ENCODE measurements around the gene HACL1.

Gene HACL1

GRCh38 chr3:15629860-15630597 lies 28.7 kb upstream of the HACL1 start:
- Histone ChIP-seq H2AK5ac (ENCODE audit: low read length, severe bottlenecking) (no peak overlapping the region), H2BK12ac (ENCODE audit: low read length in 2 of 2) (no peak overlapping the region), H3K9me3 (ENCODE audit: control insufficient read depth, low read length) (no peaks in the 10 kb centered on the region), H3K4ac (ENCODE audit: low read depth in 1 of 2, low read length in 2 of 2) (no peak overlapping the region), H3K23ac (ENCODE audit: low read length in 2 of 2) (no peak overlapping the region), H3K4me2 (ENCODE audit: low read length, poor library complexity, severe bottlenecking) (no peak overlapping the region), H3K18ac (ENCODE audit: low read depth in 1 of 2, low read length in 2 of 2) (no peak overlapping the region), H2AFZ (ENCODE audit: low read depth, low read length) (no peak overlapping the region), H2BK120ac (ENCODE audit: low read depth, low read length) (peak overlapping the region; percentile 11), H3K27ac (ENCODE audit: low read length, poor library complexity, severe bottlenecking) (peak overlapping the region; percentile 86), H3K14ac (ENCODE audit: low read length in 2 of 2) (no peak overlapping the region), H4K91ac (ENCODE audit: low read length) (no peak overlapping the region), H3K9ac (ENCODE audit: low read length) (peak overlapping the region; percentile 88), H3K27me3 (ENCODE audit: control insufficient read depth in 1 of 2, insufficient read depth in 1 of 2, low read length in 2 of 2) (no peaks in the 10 kb centered on the region), H3K36me3 (ENCODE audit: control insufficient read depth in 1 of 2, insufficient read depth in 2 of 2, low read depth in 1 of 2, low read length in 2 of 2) (no peaks in the 10 kb centered on the region), H3K4me3 (ENCODE audit: insufficient read depth in 1 of 2, low read depth in 1 of 2, low read length in 2 of 2) (peak overlapping the region in 1 of 2 experiments; percentile 58), H4K8ac (ENCODE audit: low read length) (peak overlapping the region; percentile 79), H2BK5ac (ENCODE audit: low read depth, low read length, poor library complexity, severe bottlenecking) (peak overlapping the region; percentile 49), H2BK15ac (ENCODE audit: low read depth, poor library complexity, severe bottlenecking) (peak overlapping the region; percentile 70), H3K79me1 (replicated peaks; ENCODE audit: low read length, poor library complexity, severe bottlenecking) (peaks cover 16% of the 10 kb centered on the region), H3K4me1 (ENCODE audit: control insufficient read depth, insufficient read depth, low read depth, low read length) (peaks cover 9% of the 10 kb centered on the region)
- peak; percentile 91 for DNase-seq
- 51% methylated on average over 9 of the region's 10 CpGs for WGBS

- no peak overlapping the region for H2BK12ac ChIP-seq (ENCODE audit: low read length in 2 of 2)
- no peak overlapping the region for H2BK5ac ChIP-seq (ENCODE audit: low read depth, low read length, poor library complexity, severe bottlenecking)
- H3K4ac ChIP-seq (ENCODE audit: low read depth in 1 of 2, low read length in 2 of 2) = no peak overlapping the region
- no peak overlapping the region for H3K9ac ChIP-seq (ENCODE audit: low read length)
- H3K36me3 ChIP-seq (ENCODE audit: control insufficient read depth in 1 of 2, insufficient read depth in 2 of 2, low read depth in 1 of 2, low read length in 2 of 2) = no peaks in the 10 kb centered on the region
- H3K27ac ChIP-seq (ENCODE audit: low read length, poor library complexity, severe bottlenecking) = no peak overlapping the region
- H3K4me1 ChIP-seq (ENCODE audit: control insufficient read depth, insufficient read depth, low read depth, low read length) = peaks cover 7% of the 10 kb centered on the region
- no peak overlapping the region for H3K4me3 ChIP-seq (ENCODE audit: insufficient read depth in 1 of 2, low read depth in 1 of 2, low read length in 2 of 2)
- peaks cover 17% of the 10 kb centered on the region for H3K79me1 ChIP-seq (replicated peaks; ENCODE audit: low read length, poor library complexity, severe bottlenecking)
- H3K23ac ChIP-seq (ENCODE audit: low read length in 2 of 2) = no peak overlapping the region
- no peak for DNase-seq
- H4K8ac ChIP-seq (ENCODE audit: low read length) = no peak overlapping the region
- H2BK120ac ChIP-seq (ENCODE audit: low read depth, low read length) = no peak overlapping the region
- no peak overlapping the region for H3K4me2 ChIP-seq (ENCODE audit: low read length, poor library complexity, severe bottlenecking)
- no peak overlapping the region for H3K18ac ChIP-seq (ENCODE audit: low read depth in 1 of 2, low read length in 2 of 2)
- H4K91ac ChIP-seq (ENCODE audit: low read length) = no peak overlapping the region
- no peak overlapping the region for H2AFZ ChIP-seq (ENCODE audit: low read depth, low read length)
- no peaks in the 10 kb centered on the region for H3K9me3 ChIP-seq (ENCODE audit: control insufficient read depth, low read length)
- H3K27me3 ChIP-seq (ENCODE audit: control insufficient read depth in 1 of 2, insufficient read depth in 1 of 2, low read length in 2 of 2) = no peaks in the 10 kb centered on the region
- no peak overlapping the region for H2BK15ac ChIP-seq (ENCODE audit: low read depth, poor library complexity, severe bottlenecking)
- no peak overlapping the region for H2AK5ac ChIP-seq (ENCODE audit: low read length, severe bottlenecking)
- H3K14ac ChIP-seq (ENCODE audit: low read length in 2 of 2) = no peak overlapping the region
Measured at GRCh38 chr3:15628967-15629366, 27.6 kb upstream of the HACL1 start.

GRCh38 chr3:15623535-15624440 lies 22.4 kb upstream of the HACL1 start:
- no peak overlapping the region for H4K91ac ChIP-seq (ENCODE audit: low read length)
- no peak overlapping the region for H3K14ac ChIP-seq (ENCODE audit: low read length in 2 of 2)
- no peaks in the 10 kb centered on the region for H3K4me1 ChIP-seq (ENCODE audit: control insufficient read depth, insufficient read depth, low read depth, low read length)
- no peak overlapping the region for H2BK120ac ChIP-seq (ENCODE audit: low read depth, low read length)
- no peak overlapping the region for H2BK15ac ChIP-seq (ENCODE audit: low read depth, poor library complexity, severe bottlenecking)
- H3K4me2 ChIP-seq (ENCODE audit: low read length, poor library complexity, severe bottlenecking) = no peak overlapping the region
- DNase-seq = peak; percentile 32
- no peak overlapping the region for H3K23ac ChIP-seq (ENCODE audit: low read length in 2 of 2)
- H3K4ac ChIP-seq (ENCODE audit: low read depth in 1 of 2, low read length in 2 of 2) = no peak overlapping the region
- no peak overlapping the region for H4K8ac ChIP-seq (ENCODE audit: low read length)
- no peaks in the 10 kb centered on the region for H3K27me3 ChIP-seq (ENCODE audit: control insufficient read depth in 1 of 2, insufficient read depth in 1 of 2, low read length in 2 of 2)
- no peak overlapping the region for H2BK12ac ChIP-seq (ENCODE audit: low read length in 2 of 2)
- peaks cover 13% of the 10 kb centered on the region for H3K79me1 ChIP-seq (replicated peaks; ENCODE audit: low read length, poor library complexity, severe bottlenecking)
- H3K9me3 ChIP-seq (ENCODE audit: control insufficient read depth, low read length) = peaks cover 33% of the 10 kb centered on the region
- no peak overlapping the region for H3K27ac ChIP-seq (ENCODE audit: low read length, poor library complexity, severe bottlenecking)
- H3K18ac ChIP-seq (ENCODE audit: low read depth in 1 of 2, low read length in 2 of 2) = no peak overlapping the region
- no peak overlapping the region for H3K4me3 ChIP-seq (ENCODE audit: insufficient read depth in 1 of 2, low read depth in 1 of 2, low read length in 2 of 2)
- WGBS = 73% methylated on average over 1 of the region's 4 CpGs
- H2AK5ac ChIP-seq (ENCODE audit: low read length, severe bottlenecking) = no peak overlapping the region
- no peak overlapping the region for H2AFZ ChIP-seq (ENCODE audit: low read depth, low read length)
- H3K9ac ChIP-seq (ENCODE audit: low read length) = no peak overlapping the region
- peaks cover 0 to 4% of the 10 kb centered on the region in 2 experiments for H3K36me3 ChIP-seq (ENCODE audit: control insufficient read depth in 1 of 2, insufficient read depth in 2 of 2, low read depth in 1 of 2, low read length in 2 of 2)
- no peak overlapping the region for H2BK5ac ChIP-seq (ENCODE audit: low read depth, low read length, poor library complexity, severe bottlenecking)

Data from mesenchymal stem cell (in vitro differentiated cells and primary cell).